Prostate gland (tissue), 2 donors: ENCODE results near the gene FAM216A.

Experiments
- POLR2A ChIP-seq: fragments of 450-650 bp; IDR thresholded peaks from one replicate; pipeline ENCODE4 v1.6.1; 2016; ENCODE audit warnings: antibody characterized with exemption, mild to moderate bottlenecking
- POLR2AphosphoS5 ChIP-seq: sonication (generic); formaldehyde crosslinking; IDR thresholded peaks from one replicate; pipeline ENCODE4 v1.6.1; 2017; ENCODE audit warnings: antibody characterized with exemption
- TF ChIP-seq, protein P1 (sequence below), 4 experiments: fragments of 200-600 bp in 2 of 4; fragments of 450-650 bp in 2 of 4; sonication (generic) in 2 of 4; IDR thresholded peaks; 1 replicate in 3 of 4; 2 replicates in 1 of 4; pipeline ENCODE4 v1.5.1; 2016 to 2019; ENCODE audit warnings: antibody characterized with exemption in 4 of 4, mild to moderate bottlenecking in 2 of 4, moderate library complexity in 2 of 4

GRCh38 chr12:110508071-110508586, 39.5 kb downstream of the FAM216A start:
- TF ChIP-seq POLR2A (no peak), POLR2AphosphoS5 (no peak)
- TF ChIP-seq, protein P1, sequence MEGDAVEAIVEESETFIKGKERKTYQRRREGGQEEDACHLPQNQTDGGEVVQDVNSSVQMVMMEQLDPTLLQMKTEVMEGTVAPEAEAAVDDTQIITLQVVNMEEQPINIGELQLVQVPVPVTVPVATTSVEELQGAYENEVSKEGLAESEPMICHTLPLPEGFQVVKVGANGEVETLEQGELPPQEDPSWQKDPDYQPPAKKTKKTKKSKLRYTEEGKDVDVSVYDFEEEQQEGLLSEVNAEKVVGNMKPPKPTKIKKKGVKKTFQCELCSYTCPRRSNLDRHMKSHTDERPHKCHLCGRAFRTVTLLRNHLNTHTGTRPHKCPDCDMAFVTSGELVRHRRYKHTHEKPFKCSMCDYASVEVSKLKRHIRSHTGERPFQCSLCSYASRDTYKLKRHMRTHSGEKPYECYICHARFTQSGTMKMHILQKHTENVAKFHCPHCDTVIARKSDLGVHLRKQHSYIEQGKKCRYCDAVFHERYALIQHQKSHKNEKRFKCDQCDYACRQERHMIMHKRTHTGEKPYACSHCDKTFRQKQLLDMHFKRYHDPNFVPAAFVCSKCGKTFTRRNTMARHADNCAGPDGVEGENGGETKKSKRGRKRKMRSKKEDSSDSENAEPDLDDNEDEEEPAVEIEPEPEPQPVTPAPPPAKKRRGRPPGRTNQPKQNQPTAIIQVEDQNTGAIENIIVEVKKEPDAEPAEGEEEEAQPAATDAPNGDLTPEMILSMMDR (IDR thresholded peaks at IDR 0.05) = no peak
